Karpas-422 (cell line): ENCODE data around the gene CCDC34. TPM values are rescaled to one million over a fixed set of nuclear protein-coding genes. Genes with fewer than 3 reads are reported as not detected.

ENCODE experiments used
- DNase-seq: peaks from one replicate; pipeline ENCODE4 v3.0.0-alpha.2; 2015
- H2AFZ ChIP-seq: fragments of 200-600 bp; sonication (generic); 2 replicates; pipeline ENCODE4 v1.6.1; 2014; ENCODE audit warnings: antibody characterized with exemption, low read length, mixed read lengths
- H3K27ac ChIP-seq: fragments of 200-600 bp; sonication (generic); 2 replicates; pipeline ENCODE4 v1.5.1; 2014; ENCODE audit warnings: mild to moderate bottlenecking, low read length, moderate library complexity
- H3K27me3 ChIP-seq: fragments of 200-600 bp; sonication (generic); 2 replicates; pipeline ENCODE4 v1.6.1; 2014; ENCODE audit warnings: low read length, mixed read lengths
- H3K36me3 ChIP-seq: fragments of 200-600 bp; sonication (generic); 2 replicates; pipeline ENCODE4 v1.6.1; 2014; ENCODE audit warnings: low read length, mixed read lengths; ENCODE audit not compliant: insufficient read depth
- H3K4me1 ChIP-seq: fragments of 200-600 bp; sonication (generic); 2 replicates; pipeline ENCODE4 v1.6.1; 2014; ENCODE audit warnings: mild to moderate bottlenecking, low read length, mixed read lengths
- H3K4me2 ChIP-seq: fragments of 200-600 bp; sonication (generic); 2 replicates; pipeline ENCODE4 v1.6.1; 2014; ENCODE audit warnings: low read length, low read depth, mild to moderate bottlenecking; ENCODE audit not compliant: poor library complexity, severe bottlenecking
- H3K4me3 ChIP-seq: fragments of 200-600 bp; sonication (generic); 2 replicates; pipeline ENCODE4 v1.5.1; 2014; ENCODE audit warnings: mild to moderate bottlenecking, antibody characterized with exemption, low read length, mixed read lengths
- H3K79me2 ChIP-seq: fragments of 200-600 bp; sonication (generic); 2 replicates; pipeline ENCODE4 v1.6.1; 2014; ENCODE audit warnings: mild to moderate bottlenecking, low read length, mixed read lengths
- H3K9ac ChIP-seq: fragments of 200-600 bp; sonication (generic); 2 replicates; pipeline ENCODE4 v1.6.0; 2014; ENCODE audit warnings: low read length
- H3K9me2 ChIP-seq: fragments of 200-600 bp; sonication (generic), shearing (Covaris generic); replicated peaks from 2 replicates; pipeline ENCODE4 v1.6.0; 2014; ENCODE audit warnings: mild to moderate bottlenecking, low read length, moderate library complexity; ENCODE audit not compliant: insufficient read depth
- H3K9me3 ChIP-seq: fragments of 300-700, 200-600 bp; sonication (generic); 2 replicates; pipeline ENCODE4 v1.6.1; 2014; ENCODE audit warnings: low read length, mixed read lengths
- H4K20me1 ChIP-seq: fragments of 200-600 bp; sonication (generic); 2 replicates; pipeline ENCODE4 v1.6.1; 2014; ENCODE audit warnings: mild to moderate bottlenecking, antibody characterized with exemption, low read length, low read depth; ENCODE audit not compliant: insufficient read depth
- total RNA-seq: library from RNA; depleted of rRNA; stranded (reverse); fragments of >200 nt; shearing (Covaris generic); gene quantifications from 2 replicates; pipeline ENCODE4 v1.2.3, GENCODE V29; 2014; ENCODE audit warnings: low replicate concordance

The CCDC34 gene
- total RNA-seq, 1 experiment from 2014 or later, result 10.2 TPM

DNA sequence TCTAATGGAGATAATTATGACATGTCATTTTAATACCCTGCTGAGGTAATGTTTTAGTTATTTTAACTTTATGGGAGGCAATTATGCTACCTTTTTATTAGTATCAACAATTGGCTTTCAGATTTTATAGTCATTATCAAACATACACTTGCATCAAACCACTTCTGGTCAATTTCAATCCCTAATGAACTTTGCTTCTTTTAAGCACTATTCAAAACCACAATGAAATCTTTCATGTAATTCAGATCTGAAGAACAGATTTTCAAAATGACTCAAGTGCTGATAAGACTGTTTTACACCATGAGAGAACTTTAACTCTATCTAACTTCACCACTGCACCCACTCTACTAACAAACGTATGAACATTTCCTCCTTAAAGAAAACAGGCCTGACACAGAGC is 25.9 kb upstream of the CCDC34 start:
- DNase-seq, result no peak
- H3K4me3 ChIP-seq, result no peak overlapping the region

DNA sequence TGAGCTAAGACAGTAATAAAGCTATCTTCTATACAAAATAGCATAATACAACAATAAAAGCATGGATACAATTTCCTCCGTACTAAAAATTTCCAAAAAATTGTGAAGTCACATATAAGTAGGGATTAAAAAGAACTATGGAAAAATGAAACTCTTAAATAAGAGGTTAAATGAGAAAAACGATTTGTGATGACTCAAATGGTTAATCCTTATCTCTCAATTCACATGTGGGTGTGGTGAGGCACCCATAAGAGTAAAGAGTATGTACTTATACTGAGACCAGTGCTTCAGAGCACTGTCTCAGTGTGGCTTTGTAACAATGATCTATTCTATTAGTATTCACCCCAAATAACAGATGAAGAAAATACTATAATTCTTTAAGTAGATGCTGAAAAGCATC is 25.0 kb upstream of the CCDC34 start:
- no peak overlapping the region for H3K9ac ChIP-seq
- no peaks in the 10 kb centered on the region for H3K27me3 ChIP-seq
- H3K9me2 ChIP-seq, result no peaks in the 10 kb centered on the region
- H2AFZ ChIP-seq, result no peak overlapping the region
- no peaks in the 10 kb centered on the region for H4K20me1 ChIP-seq
- no peaks in the 10 kb centered on the region for H3K79me2 ChIP-seq
- no peaks in the 10 kb centered on the region for H3K4me1 ChIP-seq
- H3K4me3 ChIP-seq, result no peak overlapping the region
- no peak overlapping the region for H3K27ac ChIP-seq
- no peaks in the 10 kb centered on the region for H3K9me3 ChIP-seq
- DNase-seq, result no peak
- no peaks in the 10 kb centered on the region for H3K36me3 ChIP-seq
- H3K4me2 ChIP-seq, result no peak overlapping the region

More for the DNA sequence above, 25.9 kb upstream of the CCDC34 start:
- H3K27me3 ChIP-seq, result no peaks in the 10 kb centered on the region
- H2AFZ ChIP-seq, result no peak overlapping the region
- H4K20me1 ChIP-seq, result no peaks in the 10 kb centered on the region
- H3K36me3 ChIP-seq, result no peaks in the 10 kb centered on the region
- H3K27ac ChIP-seq, result no peak overlapping the region
- no peak overlapping the region for H3K9ac ChIP-seq
- H3K9me3 ChIP-seq, result no peaks in the 10 kb centered on the region
- H3K79me2 ChIP-seq, result no peaks in the 10 kb centered on the region
- H3K4me1 ChIP-seq, result no peaks in the 10 kb centered on the region
- no peak overlapping the region for H3K4me2 ChIP-seq
- H3K9me2 ChIP-seq, result no peaks in the 10 kb centered on the region

DNA sequence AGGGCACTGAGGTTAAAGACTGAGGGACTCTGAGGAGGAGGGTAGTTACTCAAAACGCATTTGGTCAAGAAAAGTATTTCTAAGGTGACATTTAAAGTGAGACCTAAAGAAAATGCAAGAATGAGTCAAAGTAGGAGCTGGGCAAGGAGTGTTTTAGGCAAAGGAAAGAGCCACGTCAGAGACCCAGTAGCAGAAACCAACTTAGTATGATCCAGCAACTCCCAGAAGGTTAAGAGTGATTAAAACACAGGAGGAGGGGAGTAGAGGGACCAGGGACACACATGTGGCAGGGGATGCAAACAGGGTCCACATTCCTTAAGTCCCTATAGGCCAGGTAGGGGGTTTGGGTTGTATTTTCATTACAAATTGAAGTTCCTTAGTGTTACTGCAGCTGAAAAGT is 24.3 kb upstream of the CCDC34 start:
- no peak overlapping the region for H3K9ac ChIP-seq
- H3K4me3 ChIP-seq, result no peak overlapping the region
- no peaks in the 10 kb centered on the region for H3K36me3 ChIP-seq
- no peak overlapping the region for H3K4me2 ChIP-seq
- no peaks in the 10 kb centered on the region for H3K79me2 ChIP-seq
- no peaks in the 10 kb centered on the region for H3K9me3 ChIP-seq
- no peaks in the 10 kb centered on the region for H3K4me1 ChIP-seq
- H2AFZ ChIP-seq, result no peak overlapping the region
- no peak for DNase-seq
- H3K27me3 ChIP-seq, result no peaks in the 10 kb centered on the region
- H3K9me2 ChIP-seq, result no peaks in the 10 kb centered on the region
- H4K20me1 ChIP-seq, result no peaks in the 10 kb centered on the region
- no peak overlapping the region for H3K27ac ChIP-seq

DNA sequence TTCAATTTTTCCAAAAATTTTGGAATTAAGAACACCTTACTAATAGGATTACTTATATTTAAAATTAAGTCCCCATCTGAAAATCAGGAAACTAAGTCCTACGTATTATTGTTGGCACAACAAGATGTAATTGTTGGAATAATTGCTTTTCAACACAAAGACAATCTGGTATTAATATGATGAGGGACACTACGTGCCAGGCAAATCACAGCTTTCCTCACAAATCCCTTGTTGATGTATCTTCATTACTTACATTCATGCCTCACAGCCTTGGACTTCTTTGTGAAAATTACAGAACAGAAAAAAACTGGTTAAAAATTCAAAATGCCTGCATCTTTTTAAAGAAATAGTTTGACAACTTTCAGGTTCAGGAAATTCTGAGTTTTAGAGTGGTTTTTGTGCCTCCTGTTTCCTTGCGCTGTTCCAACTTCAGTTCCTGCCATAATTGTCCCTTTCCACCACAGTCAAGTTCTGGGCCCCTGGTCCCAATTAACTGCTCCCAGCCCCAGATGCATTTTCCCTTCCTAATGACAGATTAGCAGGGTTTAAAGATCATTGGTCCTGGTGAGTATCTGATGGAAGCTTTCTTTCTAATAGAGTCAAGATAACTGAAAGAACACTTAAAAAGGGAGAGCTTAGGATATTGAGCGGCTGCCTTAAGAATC is 23.3 kb upstream of the CCDC34 start:
- Histone ChIP-seq H3K79me2 (no peaks in the 10 kb centered on the region), H4K20me1 (no peaks in the 10 kb centered on the region), H3K9me2 (no peaks in the 10 kb centered on the region), H3K4me2 (no peak overlapping the region), H3K4me1 (no peaks in the 10 kb centered on the region), H3K27ac (no peak overlapping the region), H2AFZ (no peak overlapping the region), H3K36me3 (no peaks in the 10 kb centered on the region), H3K4me3 (no peak overlapping the region), H3K27me3 (no peaks in the 10 kb centered on the region), H3K9me3 (no peaks in the 10 kb centered on the region), H3K9ac (no peak overlapping the region)
- DNase-seq, result no peak

DNA sequence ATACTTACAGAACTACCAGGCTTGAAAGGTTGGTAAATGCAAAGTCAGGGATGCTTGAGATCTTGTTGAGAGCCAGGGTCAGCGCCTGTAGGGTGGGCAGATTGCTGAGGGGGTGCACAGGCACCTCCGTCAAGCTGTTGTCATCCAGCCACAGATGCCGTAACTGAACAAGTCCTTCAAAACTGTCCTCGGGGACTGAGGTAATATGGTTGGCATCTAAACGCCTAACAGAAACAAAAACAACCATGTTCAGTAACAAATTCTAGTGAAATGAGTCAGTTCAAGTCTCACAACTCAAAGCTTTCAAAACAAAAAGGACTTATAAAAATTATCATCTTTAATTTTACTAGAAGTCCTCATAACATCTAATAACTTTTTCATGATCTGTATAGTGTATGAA is 22.2 kb upstream of the CCDC34 start:
- Histone ChIP-seq H4K20me1 (no peaks in the 10 kb centered on the region), H3K79me2 (no peaks in the 10 kb centered on the region), H3K27ac (no peak overlapping the region), H3K27me3 (no peaks in the 10 kb centered on the region), H3K4me1 (no peaks in the 10 kb centered on the region), H3K9ac (no peak overlapping the region), H3K9me3 (no peaks in the 10 kb centered on the region), H3K4me2 (no peak overlapping the region), H3K4me3 (no peak overlapping the region), H3K36me3 (no peaks in the 10 kb centered on the region), H3K9me2 (no peaks in the 10 kb centered on the region), H2AFZ (no peak overlapping the region)
- DNase-seq, result no peak

DNA sequence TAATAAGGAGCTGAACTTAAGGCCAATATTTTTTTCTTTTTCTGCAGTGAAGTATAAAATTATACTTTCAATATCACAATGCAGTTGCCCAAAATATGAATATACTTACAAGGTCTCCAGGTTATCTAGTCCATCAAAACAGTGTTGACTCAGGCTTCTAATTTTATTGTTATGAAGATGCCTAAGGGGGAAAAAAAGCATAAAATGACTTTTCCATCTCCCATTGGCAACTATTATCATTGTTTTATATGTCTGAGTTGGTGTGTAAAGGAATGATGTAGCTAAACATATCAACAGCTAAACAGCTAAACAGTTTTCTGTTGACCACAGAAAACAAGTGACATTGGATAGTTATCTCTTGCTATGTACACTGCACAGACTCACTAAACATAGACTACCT is 21.2 kb upstream of the CCDC34 start:
- no peak for DNase-seq
- H3K4me2 ChIP-seq, result no peak overlapping the region
- no peaks in the 10 kb centered on the region for H3K27me3 ChIP-seq
- no peak overlapping the region for H3K4me3 ChIP-seq
- H4K20me1 ChIP-seq, result no peaks in the 10 kb centered on the region
- no peak overlapping the region for H3K9ac ChIP-seq
- no peaks in the 10 kb centered on the region for H3K9me3 ChIP-seq
- H3K4me1 ChIP-seq, result no peaks in the 10 kb centered on the region
- H3K79me2 ChIP-seq, result no peaks in the 10 kb centered on the region
- H3K27ac ChIP-seq, result no peak overlapping the region
- no peaks in the 10 kb centered on the region for H3K9me2 ChIP-seq
- no peaks in the 10 kb centered on the region for H3K36me3 ChIP-seq
- no peak overlapping the region for H2AFZ ChIP-seq

DNA sequence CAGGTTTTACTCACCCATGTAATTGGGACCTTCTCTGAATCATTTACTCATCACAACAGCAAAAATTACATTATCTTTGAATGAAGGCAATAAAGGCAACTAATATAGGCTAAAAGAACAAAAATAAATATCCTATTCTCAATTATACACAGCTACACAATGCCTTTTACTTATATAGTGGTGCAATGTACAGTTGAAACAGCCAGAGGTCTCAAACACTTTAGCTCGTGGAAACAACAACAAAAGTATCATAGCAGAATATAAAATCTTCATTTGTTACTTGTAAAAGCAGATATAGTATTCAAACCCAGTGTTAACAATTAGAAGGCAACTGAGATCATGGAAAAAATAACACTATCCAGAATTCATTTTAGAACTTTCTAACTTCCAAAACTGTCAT is 20.6 kb upstream of the CCDC34 start:
- no peak overlapping the region for H2AFZ ChIP-seq
- H3K79me2 ChIP-seq, result no peaks in the 10 kb centered on the region
- no peaks in the 10 kb centered on the region for H3K9me2 ChIP-seq
- DNase-seq, result no peak
- no peaks in the 10 kb centered on the region for H3K9me3 ChIP-seq
- H3K36me3 ChIP-seq, result no peaks in the 10 kb centered on the region
- H3K4me1 ChIP-seq, result no peaks in the 10 kb centered on the region
- H3K4me2 ChIP-seq, result no peak overlapping the region
- H3K27ac ChIP-seq, result no peak overlapping the region
- H3K9ac ChIP-seq, result no peak overlapping the region
- no peaks in the 10 kb centered on the region for H4K20me1 ChIP-seq
- H3K27me3 ChIP-seq, result no peaks in the 10 kb centered on the region
- H3K4me3 ChIP-seq, result no peak overlapping the region

DNA sequence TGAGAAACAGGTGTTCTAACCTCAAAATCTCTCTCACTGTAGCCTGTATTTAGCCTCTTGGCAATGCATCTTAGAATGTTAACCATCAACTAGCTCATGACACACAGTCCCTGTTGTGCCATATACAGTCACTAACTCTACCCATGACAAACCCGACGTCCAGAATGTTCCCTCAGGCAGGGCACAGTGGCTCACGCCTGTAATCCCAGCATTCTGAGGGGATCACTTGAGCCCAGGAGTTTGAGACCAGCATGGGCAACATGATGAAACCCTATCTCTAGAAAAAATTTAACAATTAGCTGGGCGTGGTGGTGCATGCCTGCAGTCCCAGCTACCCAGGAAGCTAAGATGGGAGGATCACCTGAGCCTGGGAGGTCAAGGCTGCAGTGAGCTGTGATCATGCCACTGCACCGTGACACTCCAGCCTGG is 18.2 kb upstream of the CCDC34 start:
- H3K9me3 ChIP-seq, result no peaks in the 10 kb centered on the region
- no peak overlapping the region for H3K4me2 ChIP-seq
- no peaks in the 10 kb centered on the region for H3K27me3 ChIP-seq
- no peaks in the 10 kb centered on the region for H3K9me2 ChIP-seq
- H3K27ac ChIP-seq, result no peak overlapping the region
- H2AFZ ChIP-seq, result no peak overlapping the region
- no peak for DNase-seq
- no peaks in the 10 kb centered on the region for H3K36me3 ChIP-seq
- H3K4me3 ChIP-seq, result no peak overlapping the region
- H3K79me2 ChIP-seq, result no peaks in the 10 kb centered on the region
- no peak overlapping the region for H3K9ac ChIP-seq
- no peaks in the 10 kb centered on the region for H3K4me1 ChIP-seq
- no peaks in the 10 kb centered on the region for H4K20me1 ChIP-seq

DNA sequence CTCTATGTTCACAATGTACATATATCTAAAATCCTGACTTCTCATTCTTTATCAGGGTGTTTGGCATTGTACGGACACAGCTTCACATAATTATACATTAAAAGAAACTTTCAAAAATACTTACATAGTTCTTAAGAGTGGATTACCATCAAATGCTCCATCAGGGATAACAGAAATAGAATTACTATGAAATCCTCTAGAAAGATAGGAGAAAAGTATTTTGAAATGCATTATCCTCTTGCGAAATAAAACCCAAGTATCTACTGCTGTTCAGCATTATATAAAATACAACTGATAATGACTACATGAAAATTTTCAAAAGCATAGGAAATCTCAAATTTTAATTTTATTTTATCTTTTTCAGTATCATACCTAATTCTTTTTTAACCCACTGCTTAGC is 17.8 kb upstream of the CCDC34 start:
- DNase-seq, result no peak
- no peaks in the 10 kb centered on the region for H3K9me3 ChIP-seq

More for the DNA sequence above, 17.8 kb upstream of the CCDC34 start:
- Histone ChIP-seq H3K27me3 (no peaks in the 10 kb centered on the region), H3K4me3 (no peak overlapping the region), H3K9me2 (no peaks in the 10 kb centered on the region), H3K9ac (no peak overlapping the region), H3K4me2 (no peak overlapping the region), H3K36me3 (no peaks in the 10 kb centered on the region), H4K20me1 (no peaks in the 10 kb centered on the region), H3K27ac (no peak overlapping the region), H3K4me1 (no peaks in the 10 kb centered on the region), H2AFZ (no peak overlapping the region), H3K79me2 (no peaks in the 10 kb centered on the region)
